GM19372 (cell line): ENCODE results near the gene RPTOR.
"Not testable (repeated sequence)": the region's sequence is repeated elsewhere in the genome, so short reads cannot be mapped to it uniquely, and the experiment has no call there.

Source experiments
- ATAC-seq: cut with Tn5 transposase; IDR thresholded peaks from one replicate; pipeline ENCODE4 v1.9.1; 2021; ENCODE audit warnings: mild to moderate bottlenecking, low read depth, moderate library complexity; ENCODE audit not compliant: unreplicated experiment

Gene RPTOR

DNA sequence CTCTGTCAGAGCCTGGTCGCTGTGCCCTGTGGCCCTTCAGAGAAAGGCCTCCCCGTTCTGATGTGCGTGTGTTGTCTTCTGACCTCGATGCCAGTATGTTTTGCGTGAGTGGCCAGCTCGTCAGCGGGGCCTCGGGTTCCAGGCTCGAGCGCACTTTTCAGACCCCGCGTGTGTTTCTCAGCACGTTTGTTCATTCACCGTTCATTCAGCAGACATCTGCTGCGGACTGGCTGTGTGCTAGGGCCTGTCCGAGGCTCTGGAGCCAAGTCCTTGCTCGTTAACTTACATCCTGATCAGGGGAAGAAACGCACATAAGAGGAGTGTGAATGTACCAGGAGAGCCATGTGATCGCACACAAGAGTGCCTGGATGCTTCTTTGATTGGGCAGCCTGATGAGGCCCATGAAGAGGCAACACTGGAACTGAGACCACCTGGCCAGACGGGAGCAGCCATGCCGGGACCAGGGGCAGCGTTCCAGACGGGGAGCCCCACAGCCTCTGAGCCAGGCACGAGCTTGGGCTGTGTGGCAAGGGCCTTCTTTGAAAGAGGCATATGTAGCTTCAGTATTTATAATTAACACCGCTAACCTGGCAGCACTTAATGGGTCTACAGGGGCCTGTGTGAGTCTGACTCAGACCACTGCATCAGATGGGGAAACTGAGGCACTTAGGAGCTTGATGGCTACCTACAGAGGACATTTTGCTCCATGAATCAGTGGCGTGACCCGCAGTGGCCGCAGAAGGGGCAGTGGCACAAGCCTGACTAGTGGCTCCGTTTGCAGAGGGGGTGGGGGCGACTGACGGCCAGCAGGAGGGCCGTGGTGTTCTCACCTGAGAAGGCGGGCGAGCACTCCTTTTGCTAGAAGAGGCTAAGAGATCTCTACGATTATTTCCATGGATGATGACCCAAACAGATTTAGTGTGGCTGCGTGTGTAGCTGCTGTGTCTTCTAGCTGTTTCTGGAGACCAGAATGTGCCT lies 259.1 kb downstream of the RPTOR start:
- ATAC-seq: no peak

- no peak for ATAC-seq
These were observed 259.8 kb downstream of the RPTOR start for GRCh38 chr17:80804466-80804865.

DNA sequence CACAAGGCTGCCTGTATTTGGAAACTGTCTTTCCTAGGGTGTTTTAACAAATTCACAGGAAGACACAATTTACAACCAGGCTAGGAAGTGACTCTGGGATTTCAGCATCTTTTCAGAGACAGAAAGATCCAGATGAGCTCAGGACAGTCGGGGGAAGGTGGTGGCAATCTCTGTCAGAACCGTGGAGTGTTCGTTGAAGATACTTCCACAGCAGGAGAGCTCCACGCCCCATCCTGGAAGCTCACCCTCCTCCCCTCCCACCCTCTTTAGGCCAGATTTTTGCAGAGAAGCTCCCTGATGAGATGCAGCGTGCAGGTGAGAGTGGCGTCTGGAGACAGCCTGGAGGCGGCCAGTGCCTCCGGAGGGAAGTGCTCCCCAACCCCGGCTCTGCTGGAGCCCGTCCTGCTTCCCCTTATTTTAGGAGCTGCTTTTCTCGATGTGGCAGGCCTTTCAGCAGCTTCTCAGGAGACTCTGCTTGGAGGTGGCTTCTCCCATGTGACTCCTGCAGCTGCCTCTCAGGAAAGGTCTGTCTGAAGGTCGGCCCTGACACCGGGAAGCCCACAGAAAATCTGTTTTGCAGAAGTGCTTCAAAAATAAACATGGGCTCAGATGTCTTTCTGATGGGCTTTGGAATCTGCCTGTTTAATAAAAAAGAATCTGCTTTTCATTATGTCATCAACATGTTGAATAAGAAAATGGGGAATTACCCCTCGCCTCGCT lies 260.6 kb downstream of the RPTOR start:
- no peak for ATAC-seq

- ATAC-seq: no peak
These were observed 262.4 kb downstream of the RPTOR start for GRCh38 chr17:80807014-80807413.

GRCh38 chr17:80807882-80808281 lies 263.2 kb downstream of the RPTOR start:
- no peak for ATAC-seq

- no peak for ATAC-seq
These were observed 266.8 kb downstream of the RPTOR start for GRCh38 chr17:80811181-80812105.

GRCh38 chr17:80812362-80813088 lies 267.9 kb downstream of the RPTOR start:
- no peak for ATAC-seq

GRCh38 chr17:80813318-80813717 lies 268.7 kb downstream of the RPTOR start:
- no peak for ATAC-seq

DNA sequence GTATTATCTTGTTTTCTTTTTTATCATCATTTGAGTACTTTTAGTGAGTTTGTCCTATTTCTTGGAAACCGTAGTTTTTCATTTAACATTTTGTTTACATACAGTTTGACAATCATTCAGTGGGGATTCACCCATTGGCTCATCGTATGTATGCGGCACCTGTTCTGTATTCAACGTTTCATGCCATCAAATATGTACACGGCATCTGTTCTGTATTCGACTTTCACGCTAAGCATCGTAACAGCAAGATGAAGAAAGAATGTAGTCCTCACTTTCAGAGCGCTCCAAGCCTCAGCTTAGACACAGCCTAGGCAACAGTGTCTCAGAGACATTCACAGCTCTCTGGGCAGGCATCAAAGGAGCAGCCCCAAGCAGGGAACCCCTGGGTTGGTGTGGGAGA lies 269.9 kb downstream of the RPTOR start:
- no peak for ATAC-seq

- no peak for ATAC-seq
These were observed 270.6 kb downstream of the RPTOR start for GRCh38 chr17:80815151-80815681.

GRCh38 chr17:80815718-80816117 lies 271.1 kb downstream of the RPTOR start:
- not testable (repeated sequence) for ATAC-seq

DNA sequence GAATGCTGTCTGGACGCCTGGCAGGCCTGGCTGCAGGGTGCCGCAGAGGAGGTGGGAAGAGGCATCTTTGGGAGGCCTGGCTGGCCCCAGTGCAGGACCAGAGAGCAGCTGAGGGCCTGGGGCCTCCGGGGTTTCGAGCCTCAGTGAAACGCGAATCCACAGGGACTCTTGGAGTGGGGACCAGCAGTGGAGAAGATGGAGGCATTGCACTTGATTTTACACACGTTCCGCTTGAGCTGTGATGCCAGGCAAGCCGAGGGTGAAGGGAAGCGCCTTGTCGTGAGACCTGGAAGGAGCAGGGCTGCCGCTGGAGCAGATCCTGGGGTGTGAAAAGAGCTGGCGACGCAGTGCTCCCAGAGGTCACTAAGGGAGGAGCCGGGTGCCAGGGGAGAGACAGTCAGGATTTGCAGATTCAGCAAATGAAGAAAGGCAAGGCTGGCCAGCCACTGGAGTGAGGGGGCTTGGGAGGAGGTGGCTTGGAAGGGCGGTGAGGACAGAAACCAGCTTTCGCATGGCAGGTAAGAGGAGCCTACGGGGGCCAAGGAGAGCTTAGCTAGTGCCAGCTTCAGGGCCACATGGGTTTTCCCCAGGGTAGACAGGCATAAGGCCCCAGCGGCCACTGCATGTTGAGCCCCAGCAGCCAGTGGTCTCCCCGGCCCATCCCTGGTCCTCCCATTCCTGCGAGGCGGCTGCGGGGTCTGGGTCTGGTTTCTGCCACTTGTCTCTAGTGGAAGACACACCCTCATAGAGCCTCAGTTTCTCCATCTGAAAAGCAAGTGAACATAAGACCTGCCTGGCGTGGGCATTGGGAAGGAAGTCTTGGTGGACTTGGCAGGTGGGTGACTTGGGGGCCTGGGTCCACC lies 271.8 kb downstream of the RPTOR start:
- ATAC-seq: no peak

GRCh38 chr17:80817321-80817845 lies 272.7 kb downstream of the RPTOR start:
- ATAC-seq: no peak

GRCh38 chr17:80817861-80818260 lies 273.2 kb downstream of the RPTOR start:
- ATAC-seq: no peak

- ATAC-seq: no peak
These were observed 274.2 kb downstream of the RPTOR start for GRCh38 chr17:80818871-80819270.

DNA sequence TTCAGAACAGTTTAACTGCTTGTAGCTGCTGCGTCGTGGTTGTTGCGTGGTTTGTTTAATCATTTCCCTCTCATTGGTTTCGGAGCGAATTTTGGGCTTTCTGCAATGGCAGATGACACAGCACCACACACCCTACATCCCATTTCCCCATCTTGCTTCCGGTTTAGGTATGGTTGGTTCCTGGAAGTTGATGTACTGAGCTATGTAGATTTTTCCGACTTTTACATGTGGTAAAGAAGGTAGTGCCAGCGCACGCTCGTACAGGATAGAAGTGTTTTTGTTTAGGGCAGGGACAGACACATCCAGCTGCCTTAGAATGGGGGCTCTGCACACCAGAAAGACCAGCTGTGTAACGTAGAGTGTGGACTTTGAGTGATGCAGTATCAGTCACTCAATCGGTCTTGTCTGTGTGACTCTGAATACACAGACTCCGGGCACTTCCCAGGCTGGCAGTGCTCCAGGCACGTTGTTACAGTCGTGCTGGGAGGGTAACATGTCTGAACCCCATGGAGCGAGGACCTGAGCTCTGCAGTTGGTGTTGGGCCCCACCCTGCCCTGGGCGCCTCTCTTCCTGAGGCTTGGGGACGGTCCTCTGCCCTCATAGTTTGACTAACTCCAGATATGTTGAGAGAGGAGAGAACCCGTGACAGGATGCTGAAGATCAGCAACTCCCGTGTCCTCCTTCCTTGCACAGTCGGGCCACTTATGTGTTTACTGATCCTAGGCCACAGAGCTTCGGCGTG lies 275.0 kb downstream of the RPTOR start:
- no peak for ATAC-seq

DNA sequence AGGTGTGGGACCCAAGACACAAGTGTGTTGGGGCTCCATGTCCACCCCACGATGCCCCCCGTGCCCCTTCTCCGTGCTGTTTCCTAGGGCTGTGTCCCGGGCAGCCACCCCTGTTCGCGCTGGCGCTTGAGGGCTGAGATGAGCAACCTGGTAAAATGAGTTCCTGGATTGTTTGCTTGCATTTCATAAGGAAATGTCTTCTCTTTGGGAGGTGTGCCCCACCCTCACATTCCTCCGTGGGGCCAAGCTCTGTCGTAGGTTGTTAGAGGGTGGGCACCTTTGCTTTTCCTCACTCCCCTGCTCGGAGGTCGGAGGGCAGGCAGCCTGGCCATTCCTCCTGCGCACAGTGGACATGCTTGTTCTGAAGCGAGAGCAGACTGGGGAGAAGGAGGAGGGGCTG lies 275.7 kb downstream of the RPTOR start:
- ATAC-seq: no peak

DNA sequence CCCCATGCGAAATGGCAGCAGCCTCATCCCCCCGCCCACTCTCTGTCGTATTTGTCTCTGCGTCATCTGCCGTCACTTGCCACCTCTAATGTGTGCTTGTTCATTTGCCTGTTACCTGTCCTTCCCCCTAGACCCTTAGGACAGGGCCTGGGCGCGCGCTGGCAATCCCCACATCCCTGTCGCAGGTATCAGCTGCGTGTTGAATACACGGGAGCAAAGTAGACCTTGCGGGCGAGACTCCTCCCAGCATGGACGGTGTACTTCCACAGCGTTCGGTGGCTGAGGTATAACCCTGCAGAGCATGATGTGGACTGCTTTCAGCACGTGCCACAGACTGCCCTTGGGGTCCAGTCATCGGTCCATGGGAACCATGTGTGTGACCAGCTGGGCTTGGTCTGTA lies 276.9 kb downstream of the RPTOR start:
- no peak for ATAC-seq
